HUES48 (cell line): ENCODE data around the gene LILRB5.
"Not testable (repeated sequence)": the region's sequence is repeated elsewhere in the genome, so short reads cannot be mapped to it uniquely, and the experiment has no call there.

Experiments
- H3K27ac ChIP-seq: one replicate; pipeline ENCODE4 v1.7.0; 2013; ENCODE audit warnings: low read depth, low read length, inconsistent platforms
- H3K27me3 ChIP-seq: 2 replicates; pipeline ENCODE4 v1.6.1; 2013; ENCODE audit warnings: mild to moderate bottlenecking, low read length; ENCODE audit not compliant: control insufficient read depth, insufficient read depth
- H3K36me3 ChIP-seq: 2 replicates; pipeline ENCODE4 v1.6.1; 2013; ENCODE audit warnings: low read length; ENCODE audit not compliant: control insufficient read depth, insufficient read depth
- H3K4me1 ChIP-seq: 2 replicates; pipeline ENCODE4 v1.6.1; 2013; ENCODE audit warnings: mild to moderate bottlenecking, low read length; ENCODE audit not compliant: control insufficient read depth, insufficient read depth
- H3K4me3 ChIP-seq: 2 replicates; pipeline ENCODE4 v1.5.1; 2013; ENCODE audit warnings: mild to moderate bottlenecking, low read depth, low read length
- H3K9ac ChIP-seq: 2 replicates; pipeline ENCODE4 v1.6.1; 2013; ENCODE audit warnings: mild to moderate bottlenecking, low read depth, low read length, moderate library complexity
- H3K9me3 ChIP-seq: 2 replicates; pipeline ENCODE4 v1.6.1; 2013; ENCODE audit warnings: low read length; ENCODE audit not compliant: control insufficient read depth, insufficient read depth

LILRB5 gene

GRCh38 chr19:54255105-54255775, 1.8 kb downstream of the LILRB5 start:
- H3K27me3 ChIP-seq = no peaks in the 10 kb centered on the region; the same call in 1 of the 2 replicates
- no peaks in the 10 kb centered on the region for H3K36me3 ChIP-seq
- H3K27ac ChIP-seq = no peak overlapping the region
- no peak overlapping the region for H3K9ac ChIP-seq
- peaks cover 7% of the 10 kb centered on the region; the same call in 1 of the 2 replicates for H3K4me1 ChIP-seq
- H3K4me3 ChIP-seq = no peak overlapping the region
- no peaks in the 10 kb centered on the region for H3K9me3 ChIP-seq

- no peaks in the 10 kb centered on the region for H3K9me3 ChIP-seq
- H3K36me3 ChIP-seq = no peaks in the 10 kb centered on the region
- no peak overlapping the region for H3K4me3 ChIP-seq
- H3K27ac ChIP-seq = no peak overlapping the region
- no peaks in the 10 kb centered on the region; the same call in 1 of the 2 replicates for H3K27me3 ChIP-seq
- peaks cover 7% of the 10 kb centered on the region; the same call in 1 of the 2 replicates for H3K4me1 ChIP-seq
- no peak overlapping the region for H3K9ac ChIP-seq
These were observed 2.7 kb downstream of the LILRB5 start for GRCh38 chr19:54254195-54254906.

- no peaks in the 10 kb centered on the region for H3K9me3 ChIP-seq
- H3K9ac ChIP-seq = no peak overlapping the region
- H3K4me3 ChIP-seq = no peak overlapping the region
- H3K27me3 ChIP-seq = no peaks in the 10 kb centered on the region; the same call in 1 of the 2 replicates
- no peaks in the 10 kb centered on the region for H3K36me3 ChIP-seq
- no peak overlapping the region for H3K27ac ChIP-seq
- H3K4me1 ChIP-seq = peaks cover 7% of the 10 kb centered on the region; the same call in 1 of the 2 replicates
These were observed 3.5 kb downstream of the LILRB5 start for GRCh38 chr19:54253331-54254194.

GRCh38 chr19:54252845-54253244, 4.2 kb downstream of the LILRB5 start:
- Histone ChIP-seq H3K4me1 (peaks cover 7% of the 10 kb centered on the region; the same call in 1 of the 2 replicates), H3K36me3 (no peaks in the 10 kb centered on the region), H3K9ac (no peak overlapping the region), H3K27me3 (no peaks in the 10 kb centered on the region; the same call in 1 of the 2 replicates), H3K4me3 (no peak overlapping the region), H3K9me3 (no peaks in the 10 kb centered on the region), H3K27ac (no peak overlapping the region)

GRCh38 chr19:54252243-54252642, 4.8 kb downstream of the LILRB5 start:
- no peaks in the 10 kb centered on the region for H3K9me3 ChIP-seq
- H3K27ac ChIP-seq = no peak overlapping the region
- H3K36me3 ChIP-seq = no peaks in the 10 kb centered on the region
- H3K4me3 ChIP-seq = no peak overlapping the region
- no peak overlapping the region for H3K9ac ChIP-seq
- H3K27me3 ChIP-seq = no peaks in the 10 kb centered on the region; the same call in 1 of the 2 replicates
- H3K4me1 ChIP-seq = peaks cover 7% of the 10 kb centered on the region; the same call in 1 of the 2 replicates

- no peaks in the 10 kb centered on the region for H3K9me3 ChIP-seq
- H3K27ac ChIP-seq = no peak overlapping the region
- H3K9ac ChIP-seq = no peak overlapping the region
- H3K4me1 ChIP-seq = no peaks in the 10 kb centered on the region
- H3K36me3 ChIP-seq = no peaks in the 10 kb centered on the region
- H3K4me3 ChIP-seq = no peak overlapping the region
- H3K27me3 ChIP-seq = no peaks in the 10 kb centered on the region
These were observed 9.0 kb downstream of the LILRB5 start for GRCh38 chr19:54248016-54248601.

- Histone ChIP-seq H3K27ac (no peak overlapping the region), H3K9ac (no peak overlapping the region)
These were observed 9.8 kb downstream of the LILRB5 start for GRCh38 chr19:54247106-54247930.

GRCh38 chr19:54245936-54246335, 11.1 kb downstream of the LILRB5 start:
- Histone ChIP-seq H3K4me3 (no peak overlapping the region), H3K9me3 (no peaks in the 10 kb centered on the region), H3K4me1 (no peaks in the 10 kb centered on the region), H3K9ac (no peak overlapping the region), H3K27me3 (no peaks in the 10 kb centered on the region), H3K36me3 (no peaks in the 10 kb centered on the region), H3K27ac (no peak overlapping the region)

More at GRCh38 chr19:54247106-54247930, 9.8 kb downstream of the LILRB5 start:
- Histone ChIP-seq H3K4me3 (no peak overlapping the region), H3K9me3 (no peaks in the 10 kb centered on the region), H3K4me1 (no peaks in the 10 kb centered on the region), H3K27me3 (no peaks in the 10 kb centered on the region), H3K36me3 (no peaks in the 10 kb centered on the region)

GRCh38 chr19:54243809-54244208, 13.3 kb downstream of the LILRB5 start:
- not testable (repeated sequence) for H3K27ac ChIP-seq, H3K9ac ChIP-seq, H3K4me1 ChIP-seq, H3K9me3 ChIP-seq, H3K27me3 ChIP-seq, H3K36me3 ChIP-seq, H3K4me3 ChIP-seq

GRCh38 chr19:54242646-54243045, 14.4 kb downstream of the LILRB5 start, which contains the start of gene LILRA6:
LILRA6 (minus strand) TSS chr19:54242790.
- not testable (repeated sequence) for H3K4me1 ChIP-seq, H3K27ac ChIP-seq, H3K27me3 ChIP-seq

More at GRCh38 chr19:54242646-54243045, 14.4 kb downstream of the LILRB5 start, which contains the start of gene LILRA6:
- not testable (repeated sequence) for H3K9me3 ChIP-seq, H3K36me3 ChIP-seq, H3K9ac ChIP-seq, H3K4me3 ChIP-seq
